HepG2 (cell line): ENCODE measurements around the gene AP2S1. TPM values are rescaled to one million over a fixed set of nuclear protein-coding genes. Genes with fewer than 3 reads are reported as not detected.
A peak's percentile ranks its signal among the peaks of the same experiment; 100 is the strongest.

Source experiments
- AHDC1 ChIP-seq: sonication (generic); formaldehyde crosslinking; IDR thresholded peaks from 2 replicates; pipeline ENCODE4 v1.5.1; 2020; ENCODE audit warnings: mild to moderate bottlenecking, missing genetic modification reagents, borderline replicate concordance
- ATF7-NPFF ChIP-seq: sonication (generic); formaldehyde crosslinking; IDR thresholded peaks from 2 replicates; pipeline ENCODE4 v1.8.1; 2023; ENCODE audit warnings: mild to moderate bottlenecking, low read depth, missing genetic modification reagents, moderate library complexity
- BATF2 ChIP-seq: sonication (generic); formaldehyde crosslinking; IDR thresholded peaks from 2 replicates; pipeline ENCODE4 v1.8.0; 2022; ENCODE audit warnings: mild to moderate bottlenecking, missing genetic modification reagents, moderate library complexity
- DMAP1 ChIP-seq: IDR thresholded peaks from 2 replicates; pipeline ENCODE4 v1.6.1; 2016
- ELF4 ChIP-seq: sonication (generic); formaldehyde crosslinking; IDR thresholded peaks from 2 replicates; pipeline ENCODE4 v1.5.0; 2020; ENCODE audit warnings: missing genetic modification reagents, mild to moderate bottlenecking, moderate library complexity, borderline replicate concordance
- IRF1 ChIP-seq: sonication (generic); formaldehyde crosslinking; IDR thresholded peaks from 2 replicates; pipeline ENCODE4 v1.4.0; 2020; ENCODE audit warnings: low read depth, mild to moderate bottlenecking, missing genetic modification reagents
- ISX ChIP-seq: sonication (generic); formaldehyde crosslinking; conservative IDR thresholded peaks from 2 replicates; pipeline ENCODE4 v1.5.0; 2020; ENCODE audit warnings: missing genetic modification reagents
- PAF1 ChIP-seq: IDR thresholded peaks from 2 replicates; pipeline ENCODE4 v1.6.1; 2016; ENCODE audit warnings: missing genetic modification reagents, missing compliant biosample characterization
- SIX1 ChIP-seq: sonication (generic); formaldehyde crosslinking; IDR thresholded peaks from 2 replicates; pipeline ENCODE4 v1.4.0; 2020; ENCODE audit warnings: missing genetic modification reagents, borderline replicate concordance
- SOX5 ChIP-seq: IDR thresholded peaks from 2 replicates; pipeline ENCODE4 v1.6.1; 2016; ENCODE audit warnings: borderline replicate concordance
- SYNCRIP ChIP-seq: fragments of 200-400 bp; formaldehyde crosslinking; IDR thresholded peaks from 2 replicates; pipeline ENCODE4 v1.6.1; 2018; ENCODE audit warnings: mild to moderate bottlenecking, low read depth, low read length; ENCODE audit not compliant: insufficient read depth
- TBL1XR1 ChIP-seq: fragments of 150-350 bp; IDR thresholded peaks from 2 replicates; pipeline ENCODE4 v1.6.1; 2014; ENCODE audit warnings: borderline replicate concordance, low read length; ENCODE audit not compliant: partially characterized antibody
- ZNF235 ChIP-seq: sonication (generic); formaldehyde crosslinking; IDR thresholded peaks from 2 replicates; pipeline ENCODE4 v1.8.1; 2023; ENCODE audit warnings: mild to moderate bottlenecking, missing genetic modification reagents, borderline replicate concordance
- ZNF501 ChIP-seq: sonication (generic); formaldehyde crosslinking; IDR thresholded peaks from 2 replicates; pipeline ENCODE4 v1.5.1; 2020; ENCODE audit warnings: mild to moderate bottlenecking, moderate library complexity, missing genetic modification reagents
- ZNF605 ChIP-seq: sonication (generic); formaldehyde crosslinking; IDR thresholded peaks from 2 replicates; pipeline ENCODE4 v1.8.0; 2022; ENCODE audit warnings: mild to moderate bottlenecking, missing genetic modification reagents
- ZNF737 ChIP-seq: sonication (generic); formaldehyde crosslinking; IDR thresholded peaks from 2 replicates; pipeline ENCODE4 v1.5.0; 2020; ENCODE audit warnings: missing genetic modification reagents, mild to moderate bottlenecking, borderline replicate concordance
- polyA plus RNA-seq, 8 experiments: library from polyadenylated mRNA; depleted of rRNA in 3 of 8; stranded (reverse) in 7 of 8; unstranded in 1 of 8; fragments of >200 nt; fragmentation: Illumina TruSeq in 4 of 8; extraction: Trizol in 4 of 8; gene quantifications; 2 replicates each; pipeline versions ENCODE4 v1.2.1 to v1.2.3, GENCODE V29; 2011 to 2016; ENCODE audit warnings: low read depth in 4 of 8, missing spikeins in 1 of 8, mixed read lengths in 1 of 8; ENCODE audit not compliant: insufficient read depth in 1 of 8
- total RNA-seq, 5 experiments: library from RNA; depleted of rRNA; stranded (reverse); fragments of >200 nt; fragmentation: Illumina TruSeq; extraction: Trizol; gene quantifications; 2 replicates each; pipeline ENCODE4 v1.2.3, GENCODE V29; 2016; ENCODE audit warnings: low read depth in 1 of 5

AP2S1 gene
- total and polyA plus RNA-seq, 2 of the 13 experiments (the other 11 are each of a cell fraction or from before 2014, with no cell fraction given), result 45.2 to 86.1 TPM

- no peak for TF ChIP-seq ZNF737 (CRISPR knock-in tag)
- TF ChIP-seq SIX1, result no peak
- no peak for TF ChIP-seq TBL1XR1
- peak; percentile 69; the same call in 1 of the 2 replicates for TF ChIP-seq ZNF605 (CRISPR knock-in tag)
- no peak for TF ChIP-seq ISX
- TF ChIP-seq DMAP1 (CRISPR knock-in tag), result no peak
- TF ChIP-seq ZNF501 (CRISPR knock-in tag), result peak; percentile 86
- TF ChIP-seq SOX5 (CRISPR knock-in tag), result 0 out of 2 replicates have a peak, but pooled peaks have one; percentile 11
- 0 out of 2 replicates have a peak, but pooled peaks have one; percentile 10 for TF ChIP-seq ATF7-NPFF (CRISPR knock-in tag)
- no peak for TF ChIP-seq IRF1 (CRISPR knock-in tag)
- TF ChIP-seq BATF2, result no peak
- no peak for TF ChIP-seq AHDC1 (CRISPR knock-in tag)
- TF ChIP-seq PAF1 (CRISPR knock-in tag), result no peak
- TF ChIP-seq SYNCRIP, result no peak
- TF ChIP-seq ELF4 (CRISPR knock-in tag), result no peak; the same call in 1 of the 2 replicates
- TF ChIP-seq ZNF235, result no peak
These were observed 28.9 kb downstream of the AP2S1 start (continued) for GRCh38 chr19:46821512-46822409.
